Measurements from ENCODE around the gene FHIP1A.

DNA sequence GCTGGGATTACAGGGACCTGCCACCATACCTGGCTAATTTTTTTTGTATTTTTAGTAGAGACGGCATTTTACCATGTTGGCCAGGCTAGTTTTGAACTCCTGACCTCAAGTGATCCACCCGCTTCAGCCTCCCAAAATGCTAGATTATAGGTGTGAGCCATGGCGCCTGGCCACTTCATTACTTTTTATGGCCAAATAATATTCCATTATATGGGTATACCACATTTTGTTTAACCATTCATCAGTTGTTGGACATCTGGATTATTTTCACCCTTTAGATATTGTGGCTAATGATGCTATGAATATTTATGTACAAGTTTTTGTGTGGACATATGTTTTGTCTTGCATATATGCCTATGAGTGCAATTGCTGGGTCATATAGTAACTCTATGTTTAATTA lies 8.6 kb upstream of the FHIP1A start:
- no peak for TF ChIP-seq RARB (CRISPR knock-in tag; IDR thresholded peaks at IDR 0.05)
- no peak for TF ChIP-seq PPARA (CRISPR knock-in tag; IDR thresholded peaks at IDR 0.05; ENCODE audit: borderline replicate concordance)
- no peak for TF ChIP-seq SNAI2 (CRISPR knock-in tag; IDR thresholded peaks at IDR 0.05)
- no peak for TF ChIP-seq ARNTL (CRISPR knock-in tag; IDR thresholded peaks at IDR 0.05; ENCODE audit: borderline replicate concordance, low read depth)
- TF ChIP-seq ZNF8 (CRISPR knock-in tag; IDR thresholded peaks at IDR 0.05) = peak; percentile 82
- TF ChIP-seq ZFP3 (CRISPR knock-in tag; IDR thresholded peaks at IDR 0.05) = no peak
- no peak for TF ChIP-seq OSR1 (CRISPR knock-in tag; IDR thresholded peaks at IDR 0.05)
- no peak for TF ChIP-seq ZFP30 (CRISPR knock-in tag; IDR thresholded peaks at IDR 0.05)
- TF ChIP-seq GLIS3 (CRISPR knock-in tag; IDR thresholded peaks at IDR 0.05) = no peak
